ENCODE results near the gene SSBP4.

The SSBP4 gene

DNA sequence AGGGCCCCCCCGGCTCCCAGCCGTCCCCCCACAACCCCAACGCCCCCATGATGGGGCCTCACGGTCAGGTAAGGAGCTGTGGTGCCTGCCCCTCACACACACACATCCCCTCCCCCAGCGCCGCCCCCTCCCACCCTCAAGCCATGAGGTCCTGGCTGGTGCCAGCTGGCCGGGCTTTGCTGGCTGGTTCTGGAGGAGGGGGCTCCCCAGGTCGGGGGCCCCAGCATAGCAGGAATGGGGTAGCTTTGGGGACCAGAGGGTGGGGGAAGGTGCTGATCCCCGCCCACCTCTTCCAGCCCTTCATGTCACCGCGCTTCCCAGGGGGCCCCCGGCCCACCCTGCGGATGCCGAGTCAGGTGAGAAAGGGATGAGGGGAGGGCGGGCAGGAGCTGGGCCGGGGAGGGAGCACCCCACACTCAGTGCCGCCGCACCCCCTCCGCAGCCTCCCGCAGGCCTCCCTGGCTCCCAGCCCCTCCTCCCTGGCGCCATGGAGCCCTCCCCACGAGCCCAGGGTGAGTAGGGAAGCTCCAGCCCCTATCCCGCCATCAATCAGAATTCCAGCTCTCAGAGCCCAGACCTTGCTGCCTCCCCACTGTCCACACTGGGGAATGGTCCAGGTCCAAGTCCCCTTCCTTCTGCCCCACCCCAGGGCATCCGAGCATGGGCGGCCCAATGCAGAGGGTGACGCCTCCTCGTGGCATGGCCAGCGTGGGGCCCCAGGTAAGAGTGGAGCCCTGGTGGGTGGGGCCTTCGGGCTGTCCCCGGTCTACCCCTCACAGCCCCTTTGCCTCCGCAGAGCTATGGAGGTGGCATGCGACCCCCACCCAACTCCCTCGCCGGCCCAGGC is 12.4 kb downstream of the SSBP4 start:
- Histone ChIP-seq H3K9ac (0 out of 2 replicates have a peak overlapping the region, but pooled peaks have one; percentile 53), H3K36me3 (peaks cover 31% of the 10 kb centered on the region), H3K27ac (peak overlapping the region; percentile 88), H3K4me2 (peak overlapping the region; percentile 96), H3K27me3 (no peaks in the 10 kb centered on the region), H3K9me3 (no peaks in the 10 kb centered on the region), H3K4me1 (peaks cover 85% of the 10 kb centered on the region), H3K4me3 (no peak overlapping the region; the same call in 1 of the 2 replicates), H4K20me1 (peaks cover 45% of the 10 kb centered on the region)
- TF ChIP-seq Cebpa-rat (IDR thresholded peaks at IDR 0.05): no peak

DNA sequence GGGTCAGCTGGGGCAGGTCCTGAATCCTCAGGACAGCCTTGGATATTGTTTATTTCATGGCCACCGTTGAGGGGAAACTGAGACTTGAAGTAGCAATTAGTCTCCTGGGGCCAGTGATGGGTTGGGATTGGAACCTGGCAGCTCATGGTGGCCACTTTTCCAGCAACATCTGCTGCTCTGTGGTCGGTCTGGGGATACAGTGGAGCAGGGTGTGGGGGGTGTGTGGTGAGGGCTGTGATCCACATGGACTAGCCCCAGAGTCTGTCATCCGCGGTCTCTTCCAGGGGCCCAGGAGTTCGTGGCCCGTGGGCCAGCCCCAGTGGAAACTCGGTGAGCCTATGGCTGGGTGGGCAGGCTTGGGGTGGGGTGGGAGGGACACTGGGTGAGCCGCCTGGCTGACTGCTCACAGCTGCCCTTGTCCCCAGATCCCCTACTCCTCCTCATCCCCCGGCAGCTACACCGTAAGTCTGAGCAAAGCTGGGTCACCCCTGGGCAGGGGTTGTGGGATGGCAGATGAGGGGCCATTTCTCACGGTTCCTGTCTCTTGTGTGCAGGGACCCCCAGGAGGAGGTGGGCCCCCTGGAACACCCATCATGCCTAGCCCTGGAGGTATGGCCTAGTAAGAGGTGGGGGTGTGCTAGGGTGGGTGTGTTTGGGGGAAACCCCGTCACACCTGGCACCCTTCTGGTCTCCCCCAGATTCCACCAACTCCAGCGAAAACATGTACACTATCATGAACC is 13.2 kb downstream of the SSBP4 start:
- Histone ChIP-seq H3K27me3 (no peaks in the 10 kb centered on the region), H3K4me1 (peaks cover 81% of the 10 kb centered on the region), H3K9ac (peak overlapping the region; percentile 84), H3K4me2 (peak overlapping the region; percentile 96), H3K36me3 (peaks cover 27% of the 10 kb centered on the region), H3K9me3 (no peaks in the 10 kb centered on the region), H3K27ac (peak overlapping the region; percentile 88), H4K20me1 (peaks cover 40% of the 10 kb centered on the region), H3K4me3 (peak overlapping the region; percentile 76)
- TF ChIP-seq Cebpa-rat (IDR thresholded peaks at IDR 0.05): no peak

DNA sequence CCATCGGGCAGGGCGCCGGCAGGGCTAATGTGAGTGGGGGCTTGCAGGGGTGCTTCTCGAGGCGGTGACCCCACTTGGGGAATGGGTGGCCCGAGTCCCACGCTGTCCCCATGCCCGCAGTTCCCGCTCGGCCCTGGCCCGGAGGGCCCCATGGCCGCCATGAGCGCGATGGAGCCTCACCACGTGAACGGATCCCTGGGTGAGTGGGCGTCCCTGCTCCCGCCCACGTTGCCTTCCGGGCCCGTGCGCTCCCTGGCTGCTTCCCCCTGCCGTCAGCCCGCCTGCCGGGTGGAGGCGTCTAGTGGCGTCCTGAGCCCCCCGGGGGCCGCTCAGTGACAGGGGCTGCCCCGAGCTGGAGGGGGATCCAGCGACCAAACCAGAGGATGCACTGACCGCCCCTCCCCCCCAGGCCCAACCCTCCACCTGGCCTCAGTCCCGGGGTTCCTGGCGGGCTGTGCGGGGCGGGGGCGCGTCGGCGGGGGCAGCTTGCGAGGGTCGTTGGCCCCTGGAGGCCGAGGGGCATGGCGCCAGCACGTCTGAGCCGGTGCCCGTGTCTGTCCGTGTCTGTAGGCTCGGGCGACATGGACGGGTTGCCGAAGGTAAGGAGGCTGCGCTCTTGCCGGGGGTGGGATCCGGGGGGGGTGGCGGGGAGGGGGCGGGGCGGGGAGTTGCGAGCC is 14.0 kb downstream of the SSBP4 start:
- H3K9ac ChIP-seq: peak overlapping the region; percentile 84
- H3K4me3 ChIP-seq: peak overlapping the region; percentile 76
- peak overlapping the region; percentile 96 for H3K4me2 ChIP-seq
- H4K20me1 ChIP-seq: peaks cover 36% of the 10 kb centered on the region
- H3K36me3 ChIP-seq: peaks cover 27% of the 10 kb centered on the region
- peak overlapping the region; percentile 88 for H3K27ac ChIP-seq
- H3K4me1 ChIP-seq: peaks cover 75% of the 10 kb centered on the region
- no peaks in the 10 kb centered on the region for H3K9me3 ChIP-seq
- no peaks in the 10 kb centered on the region for H3K27me3 ChIP-seq
- no peak for TF ChIP-seq Cebpa-rat (IDR thresholded peaks at IDR 0.05)

DNA sequence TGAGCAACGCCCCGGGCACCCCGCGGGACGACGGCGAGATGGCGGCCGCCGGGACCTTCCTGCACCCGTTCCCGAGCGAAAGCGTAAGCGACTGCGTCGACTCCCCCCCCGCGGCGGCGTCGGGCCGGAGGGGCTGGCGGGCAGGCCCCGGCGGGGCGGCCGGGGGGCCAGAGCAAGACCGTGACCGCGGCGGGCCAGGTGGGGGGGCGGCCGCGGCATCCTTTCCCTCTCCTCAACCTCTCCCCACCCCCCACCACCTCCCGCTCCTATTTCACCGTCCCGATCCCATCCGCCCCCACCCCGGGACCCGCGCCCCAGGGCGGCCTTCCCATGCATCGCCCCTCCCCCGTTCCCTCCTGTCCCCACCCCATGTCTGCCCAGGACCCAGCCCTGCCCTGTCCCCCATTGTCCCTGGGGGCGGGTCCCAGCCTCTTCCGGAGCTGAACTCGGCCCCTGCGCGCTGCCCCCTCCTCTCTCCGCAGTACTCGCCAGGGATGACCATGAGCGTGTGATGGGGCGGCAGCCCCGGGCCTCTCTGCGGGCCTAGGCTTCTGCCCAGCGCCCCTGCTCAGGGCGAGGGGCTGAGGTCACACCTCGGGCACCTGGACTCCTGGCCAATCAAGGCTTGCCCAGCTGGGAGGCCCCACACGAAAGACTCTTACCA is 14.7 kb downstream of the SSBP4 start:
- H3K4me2 ChIP-seq: peak overlapping the region; percentile 96
- H3K27ac ChIP-seq: peak overlapping the region; percentile 74
- H3K36me3 ChIP-seq: peaks cover 27% of the 10 kb centered on the region
- H3K9me3 ChIP-seq: no peaks in the 10 kb centered on the region
- H3K4me1 ChIP-seq: peaks cover 75% of the 10 kb centered on the region
- H4K20me1 ChIP-seq: peaks cover 36% of the 10 kb centered on the region
- peak overlapping the region; percentile 84 for H3K9ac ChIP-seq
- H3K27me3 ChIP-seq: no peaks in the 10 kb centered on the region
- H3K4me3 ChIP-seq: peak overlapping the region; percentile 76
- TF ChIP-seq Cebpa-rat (IDR thresholded peaks at IDR 0.05): no peak

DNA sequence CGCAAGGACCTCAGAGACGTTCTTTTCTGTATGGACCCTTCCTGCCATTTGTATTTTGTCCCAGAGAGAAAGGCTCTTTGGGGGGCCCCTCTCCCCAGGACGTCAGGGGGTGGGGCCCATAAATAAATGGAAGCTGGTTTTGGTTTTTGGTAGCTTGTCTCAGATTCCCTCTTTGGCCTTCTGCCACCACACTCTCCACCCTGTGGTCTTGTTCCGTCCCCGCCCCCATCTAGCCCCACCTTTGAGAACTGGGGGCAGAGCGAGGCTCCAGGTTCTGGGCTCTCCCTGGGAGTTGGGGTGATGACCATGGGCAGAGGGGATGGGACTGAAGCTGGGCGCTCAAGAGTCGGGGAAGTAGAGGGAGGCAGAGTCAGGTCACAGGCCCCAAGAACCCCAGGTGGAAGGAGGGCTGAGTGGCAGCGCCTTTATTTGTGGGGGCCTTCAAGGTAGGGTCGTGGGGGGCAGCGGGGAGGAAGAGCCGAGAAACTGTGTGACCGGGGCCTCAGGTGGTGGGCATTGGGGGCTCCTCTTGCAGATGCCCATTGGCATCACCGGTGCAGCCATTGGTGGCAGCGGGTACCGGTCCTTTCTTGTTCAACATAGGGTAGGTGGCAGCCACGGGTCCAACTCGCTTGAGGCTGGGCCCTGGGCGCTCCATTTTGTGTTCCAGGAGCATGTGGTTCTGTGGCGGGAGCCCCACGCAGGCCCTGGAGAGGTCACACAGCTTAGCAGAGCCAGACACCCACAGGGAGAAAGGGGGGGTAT is 15.4 kb downstream of the SSBP4 start:
- peak overlapping the region; percentile 76 for H3K4me3 ChIP-seq
- no peaks in the 10 kb centered on the region for H3K27me3 ChIP-seq
- peaks cover 39% of the 10 kb centered on the region for H4K20me1 ChIP-seq
- peaks cover 27% of the 10 kb centered on the region for H3K36me3 ChIP-seq
- peak overlapping the region; percentile 74 for H3K27ac ChIP-seq
- H3K4me1 ChIP-seq: peaks cover 80% of the 10 kb centered on the region
- H3K4me2 ChIP-seq: peak overlapping the region; percentile 96
- no peak for TF ChIP-seq Cebpa-rat (IDR thresholded peaks at IDR 0.05)
- no peaks in the 10 kb centered on the region for H3K9me3 ChIP-seq
- peak overlapping the region; percentile 84 for H3K9ac ChIP-seq

DNA sequence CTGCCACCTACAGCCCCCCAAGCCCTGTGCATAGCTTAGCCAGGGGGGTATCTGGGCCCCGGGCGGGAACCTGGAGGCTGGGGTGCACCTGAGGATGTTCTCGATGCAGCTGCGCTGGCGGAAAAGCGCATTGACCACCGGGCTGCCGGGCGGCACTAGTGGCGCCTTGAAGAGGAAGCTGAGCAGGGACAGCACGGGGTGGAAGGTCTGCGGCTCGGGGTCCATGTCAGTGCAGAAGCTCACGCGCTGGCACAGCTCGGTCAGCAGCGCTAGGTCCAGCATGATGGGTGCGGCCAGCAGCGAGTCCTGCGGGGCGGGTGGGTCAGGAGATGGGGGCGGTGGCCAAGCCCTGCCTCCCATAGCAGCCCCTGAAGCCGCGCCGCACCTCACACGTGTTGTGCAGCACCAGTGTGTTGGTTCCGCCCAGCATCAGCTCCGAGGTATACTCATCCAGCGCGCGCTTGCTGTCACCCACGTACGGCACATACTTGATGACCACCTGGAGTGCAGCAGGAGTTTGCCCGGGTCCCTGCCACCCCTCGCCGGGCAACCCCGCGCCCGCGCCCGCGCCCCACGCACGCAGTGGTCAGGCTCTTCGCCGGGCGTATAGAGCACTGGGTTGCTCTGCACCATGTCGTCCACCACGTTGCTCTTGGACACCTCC is 16.1 kb downstream of the SSBP4 start:
- no peaks in the 10 kb centered on the region for H3K9me3 ChIP-seq
- H3K4me3 ChIP-seq: no peak overlapping the region
- H3K27me3 ChIP-seq: no peaks in the 10 kb centered on the region
- TF ChIP-seq Cebpa-rat (IDR thresholded peaks at IDR 0.05): no peak
- H4K20me1 ChIP-seq: peaks cover 39% of the 10 kb centered on the region
- H3K4me1 ChIP-seq: peaks cover 80% of the 10 kb centered on the region
- H3K4me2 ChIP-seq: peak overlapping the region; percentile 96
- no peak overlapping the region for H3K9ac ChIP-seq
- H3K36me3 ChIP-seq: peaks cover 27% of the 10 kb centered on the region
- no peak overlapping the region for H3K27ac ChIP-seq

DNA sequence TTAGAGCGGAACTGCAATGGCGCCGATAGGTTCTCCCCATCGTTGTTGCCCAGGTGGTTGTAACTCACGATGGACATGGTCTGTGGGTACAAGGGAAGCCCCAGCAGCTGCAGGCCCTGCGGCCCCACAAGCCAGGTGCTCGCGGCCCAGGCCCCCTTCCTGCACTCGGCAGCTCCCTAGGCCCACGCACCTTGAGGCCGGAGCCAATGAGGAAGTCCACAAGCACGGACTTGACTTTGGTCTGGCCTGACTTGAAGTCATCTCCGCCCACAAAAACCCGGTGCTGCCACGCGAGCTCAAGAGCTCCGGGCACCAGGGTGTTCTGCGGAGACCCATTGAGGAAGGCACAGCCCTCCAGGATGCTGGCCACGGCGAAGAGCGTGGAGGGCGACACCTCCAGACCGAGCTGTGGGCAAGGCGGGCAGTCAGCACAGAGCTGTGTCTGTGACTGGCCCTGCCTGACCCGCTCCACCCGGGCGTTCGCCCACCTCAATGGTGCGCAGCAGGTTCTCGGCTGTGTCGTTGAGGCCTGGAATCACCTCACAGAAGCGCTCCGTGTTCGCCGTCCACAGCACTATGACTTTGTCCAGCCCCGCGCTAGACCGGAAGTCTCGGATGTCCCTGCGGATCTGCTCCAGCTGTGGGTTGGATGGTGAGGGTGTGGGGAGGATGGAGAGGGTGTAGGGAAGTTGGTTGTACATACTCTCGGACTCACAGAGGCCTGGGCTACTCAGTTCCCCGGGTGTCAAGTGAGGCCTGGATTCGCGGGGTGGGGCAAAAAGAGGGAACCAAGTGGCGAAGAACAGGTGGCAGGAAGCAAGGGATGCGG is 16.9 kb downstream of the SSBP4 start:
- Histone ChIP-seq H3K4me2 (peak overlapping the region; percentile 96), H3K4me1 (peaks cover 80% of the 10 kb centered on the region), H3K27me3 (no peaks in the 10 kb centered on the region), H3K36me3 (peaks cover 22% of the 10 kb centered on the region), H4K20me1 (peaks cover 46% of the 10 kb centered on the region), H3K9ac (peak overlapping the region; percentile 71), H3K4me3 (peak overlapping the region; percentile 86), H3K27ac (peak overlapping the region; percentile 79), H3K9me3 (no peaks in the 10 kb centered on the region)
- TF ChIP-seq Cebpa-rat (IDR thresholded peaks at IDR 0.05): no peak

Measured in BLaER1 (cell line).